Epithelial cell of esophagus (primary cell): ENCODE measurements around the gene MINDY1.

ENCODE experiments used
- DNase-seq: peaks from one replicate; pipeline ENCODE4 v3.0.0; 2010; ENCODE audit warnings: low read depth
- H3K4me3 ChIP-seq: 2 replicates; pipeline ENCODE4 v1.5.1; 2011; ENCODE audit warnings: mild to moderate bottlenecking, low read length, control low read depth
- CTCF ChIP-seq: IDR thresholded peaks from 2 replicates; pipeline ENCODE4 v1.5.1; 2011; ENCODE audit warnings: low read depth, mild to moderate bottlenecking, low read length, control low read depth, inconsistent platforms; ENCODE audit not compliant: insufficient read depth; ENCODE audit errors: missing control alignments

MINDY1 gene

GRCh38 chr1:150979092-150980056, 27.3 kb downstream of the MINDY1 start:
- peak; percentile 100 for TF ChIP-seq CTCF
- H3K4me3 ChIP-seq, result no peak overlapping the region
- peak; percentile 87 for DNase-seq

- H3K4me3 ChIP-seq, result no peak overlapping the region
- DNase-seq, result peak; percentile 77
- TF ChIP-seq CTCF, result no peak
Observed at GRCh38 chr1:150976879-150977694, 29.6 kb downstream of the MINDY1 start.

GRCh38 chr1:150976401-150976821, 30.3 kb downstream of the MINDY1 start:
- TF ChIP-seq CTCF, result no peak
- H3K4me3 ChIP-seq, result no peak overlapping the region
- no peak for DNase-seq

- TF ChIP-seq CTCF, result no peak
- peak within 1 kb of the TSS; percentile 72 for H3K4me3 ChIP-seq
- DNase-seq, result peak; percentile 80
Observed at GRCh38 chr1:150974580-150975478, 31.9 kb downstream of the MINDY1 start, which contains the start of gene CERS2. Gene CERS2, minus strand, starts transcription at chr1:150974835. Its CDS starts 5,745 bp downstream, at chr1:150969090.

- TF ChIP-seq CTCF, result no peak
- peak overlapping the region; percentile 72 for H3K4me3 ChIP-seq
- DNase-seq, result peak; percentile 63
Observed at GRCh38 chr1:150973836-150974579, 32.7 kb downstream of the MINDY1 start.

- no peak for DNase-seq
- H3K4me3 ChIP-seq, result peak overlapping the region; percentile 72
- TF ChIP-seq CTCF, result no peak
Observed at GRCh38 chr1:150973258-150973835, 33.4 kb downstream of the MINDY1 start.
